GM19240 (cell line): ENCODE measurements around the gene C17orf100.

Experiments
- DNase-seq: peaks from one replicate; pipeline ENCODE4 v3.0.0; 2011; ENCODE audit warnings: low spot score; ENCODE audit not compliant: insufficient read length

Gene C17orf100

GRCh38 chr17:6669479-6670212, 18.1 kb downstream of the C17orf100 start:
- no peak for DNase-seq

- DNase-seq: no peak
Measured at GRCh38 chr17:6670571-6670970, 19.0 kb downstream of the C17orf100 start.

- no peak for DNase-seq
Measured at GRCh38 chr17:6670999-6671398, 19.4 kb downstream of the C17orf100 start.

- DNase-seq: no peak
Measured at GRCh38 chr17:6671431-6671830, 19.9 kb downstream of the C17orf100 start.

GRCh38 chr17:6674586-6674985, 23.0 kb downstream of the C17orf100 start:
- no peak for DNase-seq

- DNase-seq: no peak
Measured at GRCh38 chr17:6675201-6675825, 23.8 kb downstream of the C17orf100 start.

GRCh38 chr17:6676802-6677157, 25.2 kb downstream of the C17orf100 start:
- no peak for DNase-seq

- DNase-seq: no peak
Measured at GRCh38 chr17:6677158-6677831, 25.7 kb downstream of the C17orf100 start.

- DNase-seq: no peak
Measured at GRCh38 chr17:6677946-6678345, 26.4 kb downstream of the C17orf100 start.

- no peak for DNase-seq
Measured at GRCh38 chr17:6679241-6679640, 27.7 kb downstream of the C17orf100 start.

- no peak for DNase-seq
Measured at GRCh38 chr17:6681176-6681575, 29.6 kb downstream of the C17orf100 start.

- no peak for DNase-seq
Measured at GRCh38 chr17:6681671-6682070, 30.1 kb downstream of the C17orf100 start.

GRCh38 chr17:6682339-6682738, 30.8 kb downstream of the C17orf100 start:
- no peak for DNase-seq

GRCh38 chr17:6683081-6683684, 31.6 kb downstream of the C17orf100 start:
- DNase-seq: no peak

GRCh38 chr17:6683730-6684459, 32.3 kb downstream of the C17orf100 start:
- no peak for DNase-seq

GRCh38 chr17:6684460-6684783, 32.9 kb downstream of the C17orf100 start:
- DNase-seq: no peak

- no peak for DNase-seq
Measured at GRCh38 chr17:6684881-6685767, 33.6 kb downstream of the C17orf100 start.

GRCh38 chr17:6686026-6686425, 34.5 kb downstream of the C17orf100 start:
- no peak for DNase-seq

- DNase-seq: no peak
Measured at GRCh38 chr17:6688944-6689343, 37.4 kb downstream of the C17orf100 start.

- DNase-seq: no peak
Measured at GRCh38 chr17:6690641-6691040, 39.1 kb downstream of the C17orf100 start.

GRCh38 chr17:6691546-6691945, 40.0 kb downstream of the C17orf100 start:
- no peak for DNase-seq
